Measurements from ENCODE around the gene ENTPD3. TPM values are rescaled to one million over a fixed set of nuclear protein-coding genes. Genes with fewer than 3 reads are reported as not detected.

The ENTPD3 gene
- total RNA-seq, 1 experiment from 2014 or later: not detected

DNA sequence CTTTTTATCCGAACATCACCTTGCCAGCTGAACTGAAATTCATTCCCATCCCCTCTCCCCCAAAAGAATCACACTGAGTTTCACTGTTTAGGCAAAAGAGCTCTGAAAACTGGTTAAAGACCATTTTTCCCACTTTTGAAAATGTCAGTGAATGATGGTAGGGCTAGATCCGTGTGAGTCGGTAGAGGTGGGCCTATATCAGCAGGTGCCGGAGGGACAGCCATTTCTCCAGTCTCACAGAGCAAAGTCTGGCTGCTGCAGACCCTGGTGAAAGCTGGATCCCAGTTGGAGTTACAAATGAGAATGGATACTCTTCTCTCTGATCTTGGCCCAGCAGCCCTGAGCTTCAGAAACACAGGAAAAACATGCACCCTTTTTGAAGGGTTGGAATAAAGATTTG, 10.9 kb downstream of the ENTPD3 start:
- WGBS (ENCODE audit: extremely low coverage, insufficient read length, low lambda C conversion rate): no CpG with 5 or more reads among the region's 4 CpGs
- no peak overlapping the region for H4K5ac ChIP-seq (ENCODE audit: insufficient read length, low read depth, low read length)
- H3K4me2 ChIP-seq (ENCODE audit: insufficient read depth, insufficient read length, low read length): no peak overlapping the region
- Mint-ChIP-seq H3K27me3 (ENCODE audit: low read depth) (peaks cover 1% of the 10 kb centered on the region; the same call in 1 of the 2 replicates), H3K9me3 (no peaks in the 10 kb centered on the region), H3K4me1 (no peaks in the 10 kb centered on the region), H3K36me3 (ENCODE audit: insufficient read depth in 1 of 3, low read depth in 3 of 3) (no peaks in the 10 kb centered on the region), H3K4me3 (no peak overlapping the region), H3K27ac (no peak overlapping the region)
- no peak overlapping the region for H4K91ac ChIP-seq (ENCODE audit: insufficient read length, low read depth, low read length)
- no peak overlapping the region for H3K4ac ChIP-seq (ENCODE audit: low read depth, low read length)
- H4K8ac ChIP-seq (replicated peaks; ENCODE audit: insufficient read length, low read depth, low read length): no peak overlapping the region
- DNase-seq: no peak
- H3K9me3 ChIP-seq (ENCODE audit: control insufficient read depth, low read depth, low read length): no peaks in the 10 kb centered on the region
- H3K56ac ChIP-seq (ENCODE audit: insufficient read length, low read depth, low read length): no peak overlapping the region
- no peak overlapping the region for H2BK12ac ChIP-seq (ENCODE audit: insufficient read length, low read depth, low read length)
- H3T11ph ChIP-seq (ENCODE audit: low read length): no peak overlapping the region
- H3K79me1 ChIP-seq (ENCODE audit: insufficient read depth, low read depth, low read length, poor library complexity, severe bottlenecking): no peaks in the 10 kb centered on the region
- H2AFZ ChIP-seq (ENCODE audit: low read length): no peak overlapping the region
- H2BK5ac ChIP-seq (ENCODE audit: insufficient read length, low read length): no peak overlapping the region
- no peak overlapping the region for H2BK20ac ChIP-seq (ENCODE audit: low read depth, low read length, poor library complexity, severe bottlenecking)
- no peak overlapping the region for H2BK15ac ChIP-seq (ENCODE audit: low read depth, low read length)
- H3K23me2 ChIP-seq (ENCODE audit: insufficient read length, low read depth, low read length, poor library complexity, severe bottlenecking): no peaks in the 10 kb centered on the region
- no peaks in the 10 kb centered on the region for H4K20me1 ChIP-seq (ENCODE audit: control insufficient read depth, insufficient read depth, insufficient read length)
- H3K14ac ChIP-seq (ENCODE audit: insufficient read depth, low read length): no peak overlapping the region
- H2AK5ac ChIP-seq (ENCODE audit: insufficient read length, low read length): no peak overlapping the region
- TF ChIP-seq, protein P1, sequence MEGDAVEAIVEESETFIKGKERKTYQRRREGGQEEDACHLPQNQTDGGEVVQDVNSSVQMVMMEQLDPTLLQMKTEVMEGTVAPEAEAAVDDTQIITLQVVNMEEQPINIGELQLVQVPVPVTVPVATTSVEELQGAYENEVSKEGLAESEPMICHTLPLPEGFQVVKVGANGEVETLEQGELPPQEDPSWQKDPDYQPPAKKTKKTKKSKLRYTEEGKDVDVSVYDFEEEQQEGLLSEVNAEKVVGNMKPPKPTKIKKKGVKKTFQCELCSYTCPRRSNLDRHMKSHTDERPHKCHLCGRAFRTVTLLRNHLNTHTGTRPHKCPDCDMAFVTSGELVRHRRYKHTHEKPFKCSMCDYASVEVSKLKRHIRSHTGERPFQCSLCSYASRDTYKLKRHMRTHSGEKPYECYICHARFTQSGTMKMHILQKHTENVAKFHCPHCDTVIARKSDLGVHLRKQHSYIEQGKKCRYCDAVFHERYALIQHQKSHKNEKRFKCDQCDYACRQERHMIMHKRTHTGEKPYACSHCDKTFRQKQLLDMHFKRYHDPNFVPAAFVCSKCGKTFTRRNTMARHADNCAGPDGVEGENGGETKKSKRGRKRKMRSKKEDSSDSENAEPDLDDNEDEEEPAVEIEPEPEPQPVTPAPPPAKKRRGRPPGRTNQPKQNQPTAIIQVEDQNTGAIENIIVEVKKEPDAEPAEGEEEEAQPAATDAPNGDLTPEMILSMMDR (conservative IDR thresholded peaks at IDR 0.05): no peak
- no peaks in the 10 kb centered on the region for H3K4me1 ChIP-seq (ENCODE audit: insufficient read depth, low read length)
- H2BK120ac ChIP-seq (ENCODE audit: low read depth, low read length, poor library complexity, severe bottlenecking): no peak overlapping the region
- H3K79me2 ChIP-seq (ENCODE audit: insufficient read depth, low read length): no peaks in the 10 kb centered on the region
- no peak overlapping the region for H3K9ac ChIP-seq (ENCODE audit: extremely low read depth, insufficient read length, low read length)
- H3K27ac ChIP-seq (ENCODE audit: insufficient read length, low read depth, low read length): no peak overlapping the region
- H3K23ac ChIP-seq (ENCODE audit: insufficient read length, low read depth, low read length): no peak overlapping the region
- no peaks in the 10 kb centered on the region for H3K27me3 ChIP-seq (ENCODE audit: insufficient read depth, low read length)
- H3K18ac ChIP-seq (ENCODE audit: insufficient read length, low read depth, low read length): no peak overlapping the region

Measured in H9 (cell line).